ENCODE measurements around the gene BCAT1. TPM values are rescaled to one million over a fixed set of nuclear protein-coding genes. Genes with fewer than 3 reads are reported as not detected.
A peak's percentile ranks its signal among the peaks of the same experiment; 100 is the strongest.

BCAT1 gene
- total RNA-seq, 1 donor from 2014 or later, result 5.8 TPM

DNA sequence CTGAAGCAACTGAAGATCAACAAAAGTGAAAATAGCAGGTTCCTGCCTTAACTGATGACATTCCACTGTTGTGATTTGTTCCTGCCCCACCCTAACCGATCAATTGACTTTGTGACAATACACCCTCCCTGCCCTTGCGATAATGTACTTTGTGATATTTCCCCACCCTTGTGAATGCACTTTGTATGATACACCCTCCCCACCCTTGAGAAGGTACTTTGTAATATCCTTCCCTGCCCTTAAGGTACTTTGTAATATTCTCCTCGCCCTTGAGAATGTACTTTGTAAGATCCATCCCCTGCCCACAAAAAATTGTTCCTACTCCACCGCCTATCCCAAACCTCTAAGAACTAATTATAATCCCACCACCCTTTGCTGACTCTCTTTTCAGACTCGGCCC is 41.4 kb downstream of the BCAT1 start:
- ATAC-seq (no peak), DNase-seq (ENCODE audit: missing footprints) (no peak)
- intact Hi-C loops (cut with DNase I), result no loop called here

GRCh38 chr12:24906141-24906540 is 42.8 kb downstream of the BCAT1 start:
- DNase-seq (ENCODE audit: missing footprints), result no peak
- intact Hi-C loops (cut with DNase I), result no loop called here
- no peak for ATAC-seq

DNA sequence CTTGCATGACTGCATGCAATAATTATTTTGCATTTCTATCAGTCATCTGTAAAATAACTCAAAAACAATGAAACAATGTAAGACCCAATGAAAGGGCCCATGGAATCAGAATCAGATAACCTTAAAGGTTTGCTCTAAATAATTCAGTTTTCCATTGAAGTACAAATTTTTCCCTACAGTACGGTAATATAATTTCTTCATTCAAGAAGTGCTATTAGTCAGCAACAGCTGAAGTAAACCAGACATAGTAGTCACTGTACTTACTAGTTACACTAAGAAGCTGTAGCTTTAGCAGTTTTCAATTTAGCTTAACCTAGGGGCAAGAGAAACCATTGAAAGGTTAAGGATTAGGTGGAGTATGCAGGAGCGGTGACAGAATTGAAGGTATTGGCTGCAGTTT is 43.5 kb downstream of the BCAT1 start:
- DNase-seq (ENCODE audit: missing footprints) (no peak), ATAC-seq (no peak)
- intact Hi-C loops (cut with DNase I), result no loop called here

- ATAC-seq, result no peak
- intact Hi-C loops (cut with DNase I), result no loop called here
- DNase-seq (ENCODE audit: missing footprints), result no peak
Measured at GRCh38 chr12:24904871-24905270, 44.0 kb downstream of the BCAT1 start.

GRCh38 chr12:24903329-24904088 is 45.4 kb downstream of the BCAT1 start:
- ATAC-seq (no peak), DNase-seq (ENCODE audit: missing footprints) (no peak)
- intact Hi-C loops (cut with DNase I), result no loop called here

GRCh38 chr12:24902511-24903328 is 46.2 kb downstream of the BCAT1 start:
- ATAC-seq (peak; percentile 53), DNase-seq (ENCODE audit: missing footprints) (peak; percentile 80)
- intact Hi-C loops (cut with DNase I), result no loop called here

GRCh38 chr12:24901576-24902461 is 47.1 kb downstream of the BCAT1 start:
- DNase-seq (ENCODE audit: missing footprints), result peak; percentile 62
- intact Hi-C loops (cut with DNase I), result no loop called here
- no peak for ATAC-seq

DNA sequence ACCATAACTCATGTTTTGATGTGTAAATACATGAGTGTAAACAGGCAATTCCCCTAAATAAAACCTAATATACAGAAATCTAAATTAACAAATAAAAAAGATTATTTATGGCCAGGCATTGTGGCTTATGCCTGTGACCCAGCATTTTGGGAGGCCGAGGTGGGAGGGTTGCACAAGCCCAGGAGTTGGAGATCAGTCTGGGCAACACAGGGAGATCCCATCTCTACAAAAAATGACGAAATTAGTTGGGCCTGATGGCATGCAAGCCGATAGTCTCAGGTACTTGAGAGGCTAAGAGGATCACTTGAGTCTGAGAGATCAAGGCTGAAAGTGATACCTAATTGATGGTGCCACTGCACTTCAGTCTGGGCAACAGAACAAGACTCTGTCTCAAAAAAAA is 48.7 kb downstream of the BCAT1 start:
- DNase-seq (ENCODE audit: missing footprints), result no peak
- ATAC-seq, result no peak
- intact Hi-C loops (cut with DNase I), result no loop called here

DNA sequence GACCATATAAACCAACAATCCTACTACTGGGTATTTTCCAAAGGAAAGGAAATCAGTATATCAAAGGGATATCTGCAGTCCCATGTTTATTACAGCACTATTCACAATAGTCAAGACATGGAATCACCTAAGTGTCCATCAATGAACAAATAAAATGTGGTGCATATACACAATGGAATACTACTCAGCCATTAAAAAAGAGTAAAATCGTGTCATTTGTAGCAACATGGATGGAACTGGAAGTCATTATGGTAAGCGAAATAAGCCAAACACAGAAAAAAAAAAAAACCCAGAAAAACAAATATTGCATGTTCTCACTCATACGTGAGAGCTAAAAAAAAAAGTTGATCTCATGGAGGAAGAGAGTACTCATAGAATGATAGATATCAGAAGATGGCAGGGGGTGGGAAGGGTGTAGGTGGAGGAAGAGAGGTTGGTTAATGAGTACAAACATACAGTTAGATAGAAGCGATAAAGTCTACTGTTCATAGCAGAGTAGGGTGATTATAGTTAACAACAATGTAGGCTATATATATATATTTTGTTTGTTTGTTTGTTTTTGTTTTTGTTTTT is 49.3 kb downstream of the BCAT1 start:
- intact Hi-C loops (cut with DNase I), result no loop called here
- DNase-seq (ENCODE audit: missing footprints) (no peak), ATAC-seq (no peak)

DNA sequence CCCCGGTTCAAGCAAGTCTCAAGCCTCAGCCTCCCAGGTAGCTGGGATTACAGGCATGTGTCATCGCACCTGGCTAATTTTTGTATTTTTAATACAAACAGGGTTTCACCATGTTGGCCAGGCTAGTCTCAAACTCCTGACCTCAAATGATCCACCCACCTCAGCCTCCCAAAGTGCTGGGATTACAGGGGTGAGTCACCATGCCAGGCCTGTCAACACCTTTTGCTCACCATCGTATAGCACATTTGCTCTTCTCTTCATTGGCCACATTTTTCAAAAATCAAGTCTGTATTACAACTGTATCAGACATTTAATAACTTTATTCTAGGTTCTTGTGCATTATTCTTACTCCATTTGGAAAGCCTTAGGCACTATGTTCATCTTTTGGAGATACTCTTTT is 50.3 kb downstream of the BCAT1 start:
- DNase-seq (ENCODE audit: missing footprints) (no peak), ATAC-seq (no peak)
- intact Hi-C loops (cut with DNase I), result no loop called here

- intact Hi-C loops (cut with DNase I), result no loop called here
- DNase-seq (ENCODE audit: missing footprints) (no peak), ATAC-seq (no peak)
Measured at GRCh38 chr12:24898185-24898584, 50.7 kb downstream of the BCAT1 start.

GRCh38 chr12:24896171-24896570 is 52.7 kb downstream of the BCAT1 start:
- no peak for DNase-seq (ENCODE audit: missing footprints)
- ATAC-seq, result peak; percentile 28
- intact Hi-C loops (cut with DNase I), result no loop called here

GRCh38 chr12:24895612-24896011 is 53.3 kb downstream of the BCAT1 start:
- ATAC-seq, result no peak
- intact Hi-C loops (cut with DNase I), result no loop called here
- DNase-seq (ENCODE audit: missing footprints), result no peak

DNA sequence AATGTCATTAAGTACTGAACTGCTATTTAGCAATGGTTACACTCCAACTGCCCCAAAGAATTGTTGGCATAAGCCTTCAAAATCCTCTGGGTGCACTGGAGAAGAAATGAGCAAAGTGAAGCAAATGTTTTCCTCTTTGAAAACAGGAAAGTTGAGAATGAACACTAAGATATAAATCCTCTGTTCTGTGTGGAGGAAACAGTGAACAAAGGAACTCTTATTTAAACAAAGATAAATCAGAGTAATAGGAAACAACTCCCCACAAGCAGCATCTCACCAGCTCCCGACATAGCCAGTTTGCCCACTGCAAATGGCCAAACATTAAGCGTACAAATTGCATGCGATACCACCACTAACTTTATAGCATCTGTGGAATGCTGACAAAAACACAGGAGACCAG is 54.0 kb downstream of the BCAT1 start:
- no peak for ATAC-seq
- no peak for DNase-seq (ENCODE audit: missing footprints)
- intact Hi-C loops (cut with DNase I), result no loop called here

DNA sequence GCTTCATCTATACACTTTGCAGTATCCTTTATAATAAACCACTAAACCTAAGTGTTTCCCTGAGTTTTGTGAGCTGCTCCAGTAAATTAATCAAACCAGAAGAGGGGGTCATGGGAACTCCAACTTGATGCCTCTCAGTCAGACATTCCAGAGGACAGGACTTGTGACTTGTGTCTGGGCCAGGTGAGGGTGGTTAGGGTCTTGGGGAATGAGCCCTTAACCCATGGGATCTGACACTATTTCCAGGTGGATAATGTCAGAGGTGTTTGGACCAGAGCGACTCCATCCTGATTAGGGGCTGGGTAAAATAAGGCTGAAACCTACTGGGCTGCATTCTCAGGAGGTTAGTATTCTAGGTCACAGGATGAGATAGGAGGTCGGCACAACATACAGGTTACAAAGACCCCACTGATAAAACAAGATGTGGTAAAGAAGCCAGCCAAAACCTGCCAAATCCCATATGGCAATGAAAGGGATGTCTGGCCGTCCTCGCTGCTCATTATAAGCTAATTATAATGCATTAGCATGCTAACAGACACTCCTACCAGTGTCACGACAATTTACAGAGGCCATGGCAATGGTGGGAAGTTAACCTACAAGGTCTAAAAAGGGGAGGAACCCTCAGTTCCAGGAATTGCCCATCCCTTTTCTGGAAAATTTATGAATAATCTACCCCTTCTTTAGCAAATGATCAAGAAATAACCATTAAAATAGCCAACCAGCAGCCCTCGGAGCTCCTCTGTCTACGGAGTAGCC is 58.7 kb downstream of the BCAT1 start:
- intact Hi-C loops (cut with DNase I), result no loop called here
- no peak for DNase-seq (ENCODE audit: missing footprints)
- no peak for ATAC-seq

GRCh38 chr12:24889411-24889810 is 59.5 kb downstream of the BCAT1 start:
- no peak for DNase-seq (ENCODE audit: missing footprints)
- ATAC-seq, result no peak
- intact Hi-C loops (cut with DNase I), result no loop called here

DNA sequence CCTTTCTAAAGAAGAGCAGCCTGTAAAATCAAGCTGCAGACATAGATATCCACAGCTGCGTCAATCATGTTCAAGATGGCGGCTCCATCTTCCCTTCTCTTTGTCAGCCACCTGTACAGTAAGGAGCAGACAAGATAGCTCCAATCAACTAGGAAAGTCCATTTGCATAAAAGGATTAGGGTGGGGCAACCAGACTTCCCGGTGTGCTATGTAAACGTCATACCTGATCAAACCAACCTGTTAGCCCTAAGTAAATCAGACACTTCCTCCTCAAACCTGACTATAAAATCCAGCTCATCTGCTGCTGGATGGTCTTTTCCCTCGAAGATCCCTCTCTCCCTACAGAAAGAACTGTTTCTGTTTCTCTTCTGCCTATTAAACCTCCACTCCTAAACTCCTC is 60.1 kb downstream of the BCAT1 start:
- ATAC-seq, result no peak
- intact Hi-C loops (cut with DNase I), result no loop called here
- no peak for DNase-seq (ENCODE audit: missing footprints)

DNA sequence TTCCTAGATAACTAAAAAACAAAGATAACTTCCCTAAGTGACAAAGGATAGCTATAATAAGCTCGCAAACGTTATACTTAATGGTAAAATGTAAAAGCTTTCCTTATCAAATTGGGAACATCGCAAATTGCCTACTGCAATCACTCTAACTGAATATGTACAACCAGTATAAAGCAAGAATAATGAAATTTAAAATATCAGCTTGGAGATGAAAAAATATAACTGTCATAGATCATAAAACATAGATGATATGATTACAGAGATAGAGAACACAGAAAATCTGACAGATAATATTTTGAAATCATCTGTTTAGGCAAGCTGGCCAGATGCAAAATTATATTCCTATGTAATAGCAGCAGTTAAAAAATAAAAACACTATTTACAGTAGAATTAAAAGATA is 64.0 kb downstream of the BCAT1 start:
- no peak for ATAC-seq
- DNase-seq (ENCODE audit: missing footprints), result no peak
- intact Hi-C loops (cut with DNase I), result no loop called here

All from Right ventricle myocardium inferior (tissue), 1 donor.